Fibroblast of skin of scalp (primary cell): Measurements from ENCODE around the gene RNF207.
"Not testable (repeated sequence)": the region's sequence is repeated elsewhere in the genome, so short reads cannot be mapped to it uniquely, and the experiment has no call there.

Source experiments
- DNase-seq: peaks from one replicate; pipeline ENCODE4 v3.0.0-alpha.2; 2013

Gene RNF207

DNA sequence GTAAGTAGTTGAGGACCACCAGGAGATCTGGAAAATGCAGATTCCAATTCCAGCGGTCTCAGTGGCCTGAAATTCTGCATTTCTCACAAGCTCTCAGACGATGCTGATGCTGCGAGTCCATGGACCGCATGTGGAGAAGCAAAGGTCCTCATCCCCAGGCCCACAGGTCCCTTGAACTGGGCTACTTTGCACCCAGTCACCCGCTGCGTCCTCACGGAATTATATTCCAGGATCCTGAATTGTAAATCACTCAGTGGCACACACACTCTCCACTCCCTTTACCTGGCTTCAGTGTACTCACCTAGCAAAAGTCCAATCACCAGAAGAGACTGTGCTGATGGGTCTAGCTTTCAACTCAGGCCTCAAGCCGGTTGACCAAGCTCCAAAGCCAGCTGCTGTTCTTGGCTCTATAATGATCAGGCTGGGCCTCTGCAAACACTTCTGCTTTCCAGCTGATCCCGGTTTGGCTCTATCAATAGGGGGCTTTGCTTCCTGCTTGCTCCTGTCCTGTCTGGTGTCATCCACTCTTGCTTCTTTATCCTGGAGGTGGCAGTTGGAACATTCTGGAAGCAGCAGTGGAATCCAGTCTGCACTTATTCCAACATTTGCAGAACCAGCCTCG is 5.6 kb upstream of the RNF207 start:
- no peak for DNase-seq

DNA sequence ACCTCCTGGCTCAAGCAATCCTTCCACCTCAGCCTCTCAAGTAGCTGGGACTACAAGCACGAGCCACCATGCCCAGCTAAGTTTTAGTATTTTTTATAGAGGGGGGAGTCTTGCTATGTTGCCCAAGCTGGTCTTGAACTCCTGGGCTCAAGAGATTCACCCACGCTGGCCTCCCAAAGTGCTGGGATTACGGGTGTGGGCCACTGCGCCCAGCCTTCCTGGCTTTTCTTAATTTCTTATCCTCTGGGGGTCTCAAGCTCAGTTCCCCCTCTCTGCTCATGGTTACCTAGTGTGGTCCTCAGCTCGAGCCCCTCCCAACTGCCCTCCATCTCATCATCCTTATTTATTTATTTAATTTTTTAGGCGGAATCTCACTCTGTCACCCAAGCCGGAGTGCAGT is 3.7 kb upstream of the RNF207 start:
- DNase-seq: no peak

DNA sequence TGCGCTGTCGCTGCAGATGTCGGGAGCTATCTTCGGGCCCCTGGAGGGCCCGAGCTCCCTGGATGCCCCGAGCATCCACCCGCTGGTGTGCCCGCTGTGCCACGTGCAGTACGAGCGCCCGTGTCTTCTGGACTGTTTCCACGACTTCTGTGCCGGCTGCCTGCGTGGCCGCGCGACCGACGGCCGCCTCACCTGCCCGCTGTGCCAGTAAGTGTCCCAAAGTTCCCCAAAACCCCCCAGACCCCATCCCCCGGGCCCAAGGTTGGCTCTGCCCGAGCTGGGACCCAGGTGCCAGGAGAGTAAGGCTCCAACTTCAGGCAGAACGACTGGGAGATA is 569 bp downstream of the RNF207 start:
- DNase-seq: no peak

DNA sequence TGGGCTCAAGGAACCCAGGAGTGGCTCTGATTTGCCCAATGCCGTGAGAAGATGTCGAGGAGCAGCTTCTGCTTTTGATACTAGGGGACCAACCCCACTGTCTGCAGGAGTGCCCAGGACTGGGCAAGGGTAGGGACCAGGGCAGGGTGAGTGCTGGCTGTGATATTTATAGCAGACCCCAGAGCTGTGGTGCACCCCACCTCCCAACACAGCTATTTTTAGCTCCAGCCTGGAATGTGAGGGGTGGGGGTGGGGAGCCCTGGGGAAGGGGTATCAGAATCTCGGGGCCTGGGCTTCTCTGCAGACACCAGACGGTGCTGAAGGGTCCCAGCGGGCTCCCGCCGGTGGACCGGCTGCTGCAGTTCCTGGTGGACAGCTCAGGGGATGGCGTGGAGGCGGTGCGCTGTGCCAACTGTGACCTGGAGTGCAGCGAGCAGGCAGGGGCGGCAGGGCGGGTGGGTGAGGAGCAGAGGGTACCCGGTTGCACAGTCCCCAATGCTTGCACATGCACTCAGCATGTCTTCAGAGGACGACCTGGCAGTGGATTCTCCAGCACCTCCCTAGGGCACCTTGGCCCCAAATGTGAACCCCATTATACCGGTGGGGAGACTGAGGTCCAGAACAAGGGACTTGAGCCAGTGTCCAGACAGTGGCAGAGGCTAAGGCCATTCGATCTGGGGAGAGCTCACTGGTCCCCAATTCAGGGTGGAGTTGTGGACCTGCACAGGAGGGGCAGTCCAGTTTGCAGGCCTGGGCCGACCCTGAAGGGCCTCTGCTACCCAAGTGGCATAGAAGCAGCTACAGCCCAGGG is 1.4 kb downstream of the RNF207 start:
- no peak for DNase-seq

DNA sequence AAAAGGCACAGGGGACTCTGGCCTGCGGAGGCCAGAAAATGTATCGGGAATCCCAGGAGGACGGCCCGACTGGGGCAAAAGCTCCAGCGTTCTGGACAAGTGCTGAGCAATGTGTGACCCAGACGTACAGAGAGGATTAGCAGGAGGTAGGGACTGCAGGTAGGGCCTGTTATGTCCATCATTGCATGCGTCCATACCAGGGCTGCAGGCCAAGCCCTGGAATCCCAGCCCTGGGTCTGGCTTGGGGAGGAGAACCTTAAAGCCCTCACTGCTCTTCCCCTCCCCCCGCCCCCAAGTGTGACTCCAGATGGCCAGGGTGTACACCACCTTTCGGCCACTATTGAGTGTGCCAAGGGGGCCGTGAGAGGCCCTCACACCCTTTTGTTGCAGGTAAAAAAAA is 2.0 kb downstream of the RNF207 start:
- no peak for DNase-seq

DNA sequence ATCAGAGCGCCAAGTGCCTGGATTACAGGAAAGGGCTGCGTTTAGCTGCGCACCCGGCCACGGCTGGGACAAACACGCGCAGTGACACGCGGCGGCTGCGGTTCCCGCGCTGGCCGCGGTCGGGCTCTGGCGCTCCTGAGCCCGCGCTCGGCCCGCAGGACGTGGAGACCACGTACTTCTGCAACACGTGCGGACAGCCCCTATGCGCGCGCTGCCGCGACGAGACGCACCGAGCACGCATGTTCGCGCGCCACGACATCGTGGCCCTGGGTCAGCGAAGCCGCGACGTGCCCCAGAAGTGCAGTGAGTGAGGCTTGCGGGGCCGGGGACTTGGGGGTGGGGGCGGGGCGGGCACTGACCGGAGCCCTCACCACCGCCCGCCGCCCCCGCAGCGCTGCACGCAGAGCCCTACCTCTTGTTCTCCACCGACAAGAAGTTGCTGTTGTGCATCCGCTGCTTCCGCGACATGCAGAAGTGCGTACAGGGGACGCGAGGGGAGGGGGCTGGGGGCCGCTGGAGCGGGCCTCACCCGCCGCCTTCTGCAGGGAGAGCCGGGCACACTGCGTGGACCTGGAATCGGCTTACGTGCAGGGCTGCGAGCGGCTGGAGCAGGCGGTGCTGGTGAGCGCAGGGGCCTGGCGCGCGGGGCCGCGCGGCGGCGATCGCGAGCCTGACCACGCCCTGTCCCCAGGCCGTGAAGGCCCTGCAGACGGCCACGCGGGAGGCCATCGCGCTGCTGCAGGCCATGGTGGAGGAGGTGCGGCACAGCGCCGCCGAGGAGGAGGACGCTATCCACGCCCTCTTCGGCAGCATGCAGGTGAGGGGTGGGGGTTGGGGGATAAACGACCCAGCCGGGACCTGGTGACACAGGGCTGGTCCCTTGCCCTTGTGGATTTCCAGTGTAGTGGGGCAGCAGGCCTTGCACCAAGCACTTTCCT is 3.1 kb downstream of the RNF207 start:
- DNase-seq: peak; percentile 57

DNA sequence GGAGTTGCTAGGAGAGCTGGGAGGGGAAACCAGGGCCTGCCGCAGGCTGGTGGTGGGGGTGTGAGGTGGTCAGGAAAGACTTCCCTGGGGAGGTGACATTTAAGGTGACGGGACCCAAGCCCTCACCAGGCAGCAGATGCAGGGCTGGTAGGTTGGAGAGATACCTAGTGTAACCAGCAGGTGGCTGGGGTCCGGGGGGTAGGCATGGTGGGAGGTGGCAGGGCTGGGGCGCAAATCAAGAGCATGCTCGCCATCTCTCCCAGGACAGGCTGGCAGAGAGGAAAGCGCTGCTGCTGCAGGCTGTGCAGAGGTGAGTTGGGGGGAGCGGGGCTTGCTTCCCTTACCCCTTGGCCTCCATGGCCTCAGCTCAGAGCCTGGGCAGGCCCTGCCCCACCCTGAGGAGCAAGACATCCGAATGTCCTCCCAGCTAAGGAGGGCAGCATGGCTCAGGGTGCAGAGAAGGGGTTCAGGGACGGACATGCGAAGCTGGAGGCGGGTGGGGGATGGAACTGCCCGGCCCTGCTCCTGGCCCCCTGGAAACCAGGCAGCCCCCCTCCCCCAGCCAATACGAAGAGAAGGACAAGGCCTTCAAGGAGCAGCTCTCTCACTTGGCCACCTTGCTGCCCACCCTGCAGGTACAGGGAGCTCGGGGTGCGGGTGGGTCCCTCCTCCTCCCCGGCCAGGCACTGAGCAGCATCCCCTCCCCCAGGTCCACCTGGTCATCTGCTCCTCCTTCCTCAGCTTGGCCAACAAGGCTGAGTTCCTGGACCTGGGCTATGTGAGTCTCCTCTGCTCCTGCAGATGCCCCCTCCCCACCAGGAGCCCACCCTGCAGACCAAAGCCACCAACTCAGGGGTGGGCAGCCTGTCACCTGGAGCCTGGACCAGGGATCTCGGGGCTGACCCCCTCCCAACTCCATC is 4.0 kb downstream of the RNF207 start:
- DNase-seq: no peak

DNA sequence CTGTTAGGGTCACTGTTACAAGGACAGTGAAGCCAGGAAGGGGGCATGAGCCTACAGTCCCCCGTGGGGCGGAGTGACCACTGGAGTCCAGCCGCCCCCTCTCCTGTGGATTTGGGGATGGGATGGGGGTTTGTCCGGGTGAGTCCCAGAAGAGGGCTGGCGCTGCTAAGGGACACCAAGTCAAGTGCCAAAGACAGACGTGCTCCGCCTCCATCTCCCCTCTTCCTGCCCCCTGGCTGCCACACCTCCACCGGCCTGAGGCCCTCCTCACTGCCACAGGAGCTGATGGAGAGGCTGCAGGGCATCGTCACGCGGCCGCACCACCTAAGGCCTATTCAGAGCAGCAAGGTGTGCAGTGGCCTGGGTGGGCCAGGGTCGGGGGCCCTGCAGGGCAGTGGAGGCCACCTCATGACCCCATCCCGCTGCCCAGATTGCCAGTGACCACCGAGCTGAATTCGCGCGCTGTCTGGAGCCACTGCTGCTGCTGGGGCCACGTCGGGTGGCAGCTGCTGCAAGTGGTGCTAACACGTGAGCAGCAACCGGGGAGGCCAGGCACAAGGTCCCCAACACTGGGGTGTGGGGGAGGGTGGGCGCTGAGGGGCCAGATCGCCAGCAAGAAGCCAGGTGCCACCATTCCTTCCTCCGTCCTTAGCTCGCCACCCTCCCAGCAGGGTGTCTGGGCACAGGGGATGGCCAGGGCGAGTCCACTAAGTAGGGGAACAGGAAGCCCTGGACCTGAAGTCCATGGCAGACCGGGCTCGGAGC is 4.9 kb downstream of the RNF207 start:
- DNase-seq: no peak

DNA sequence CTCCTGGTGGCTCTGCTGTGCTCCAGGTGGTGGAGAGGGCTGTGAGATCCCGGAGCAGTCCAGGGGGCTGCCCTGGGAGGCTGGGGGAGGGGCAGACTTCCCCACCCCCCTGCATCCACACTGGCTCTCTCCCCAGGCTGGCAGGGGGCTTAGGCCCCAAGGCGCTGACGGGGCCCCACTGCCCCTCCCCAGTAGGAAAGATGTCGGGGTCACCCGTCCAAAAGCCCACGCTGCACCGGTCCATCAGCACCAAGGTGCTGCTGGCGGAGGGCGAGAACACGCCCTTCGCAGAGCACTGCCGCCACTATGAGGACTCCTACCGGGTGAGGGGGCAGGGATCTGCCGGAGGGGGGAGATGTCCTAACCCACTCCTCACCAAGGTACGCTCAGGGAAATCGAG is 5.8 kb downstream of the RNF207 start:
- no peak for DNase-seq

DNA sequence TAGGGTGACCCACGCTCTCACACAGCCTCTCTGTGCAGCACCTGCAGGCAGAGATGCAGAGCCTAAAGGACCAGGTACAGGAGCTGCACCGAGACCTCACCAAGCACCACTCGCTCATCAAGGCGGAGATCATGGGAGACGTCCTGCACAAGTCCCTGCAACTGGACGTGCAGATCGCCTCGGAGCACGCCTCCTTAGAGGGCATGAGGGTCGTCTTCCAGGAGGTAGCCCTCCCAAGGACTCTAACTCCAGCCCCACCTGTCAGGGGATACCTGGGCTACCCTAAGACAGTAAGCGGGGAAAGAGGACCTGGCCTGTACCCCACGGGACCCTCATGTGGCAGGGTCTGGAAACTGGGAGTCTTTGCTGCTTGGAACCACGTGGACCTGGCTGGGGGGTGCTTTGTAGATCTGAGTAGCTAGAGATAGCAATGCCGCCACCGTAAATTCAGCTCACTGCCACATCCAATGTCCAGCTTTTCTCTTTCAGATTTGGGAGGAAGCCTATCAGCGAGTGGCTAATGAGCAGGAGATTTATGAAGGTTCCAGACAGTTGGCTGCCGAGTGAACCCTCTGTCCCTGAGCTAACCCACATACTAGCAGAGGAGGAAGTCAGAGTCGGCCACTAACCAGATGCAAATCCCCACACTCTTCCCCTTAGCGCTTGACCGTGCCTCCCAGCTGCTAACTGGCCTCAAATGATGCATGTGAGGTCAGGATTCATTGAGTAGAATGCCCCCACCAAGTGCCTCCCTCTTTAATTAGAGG is 6.5 kb downstream of the RNF207 start:
- no peak for DNase-seq

DNA sequence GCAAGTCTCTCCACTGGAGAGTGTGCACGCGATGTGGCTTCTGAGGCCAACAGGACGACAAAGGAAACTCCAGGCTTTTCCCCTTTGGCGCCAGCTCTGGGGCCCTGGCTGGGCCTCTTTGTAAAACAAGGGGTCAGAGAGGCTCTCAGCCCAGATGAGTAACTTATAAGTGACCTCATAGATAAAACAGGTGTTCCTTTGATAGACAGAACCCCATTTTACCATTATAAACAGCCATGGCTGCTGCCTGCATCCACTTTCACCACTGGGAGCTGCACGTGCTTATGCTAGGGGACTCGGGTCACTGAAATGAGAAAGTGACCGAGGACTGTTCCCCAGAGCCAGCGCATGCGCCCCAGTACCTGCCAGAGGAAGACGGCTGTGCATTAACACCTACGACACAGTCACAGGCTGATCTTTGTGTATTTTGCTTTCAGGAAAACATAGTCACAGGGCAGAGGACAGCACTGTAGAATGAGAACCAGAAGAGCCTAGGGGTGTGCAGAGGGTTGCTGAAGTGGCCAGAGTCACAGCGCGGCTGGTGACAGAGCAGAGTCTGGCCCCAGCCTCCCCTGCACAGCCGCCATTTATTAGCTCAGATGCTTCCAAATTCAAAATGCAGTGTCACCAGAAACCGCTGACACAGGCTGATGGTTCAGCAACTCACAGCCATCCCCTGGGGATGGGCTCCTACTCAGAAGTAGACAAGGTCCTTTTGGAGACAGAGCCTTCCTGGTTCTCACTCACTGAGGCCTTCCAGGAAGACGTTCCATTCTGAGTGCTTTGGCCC is 12.7 kb downstream of the RNF207 start:
- no peak for DNase-seq

DNA sequence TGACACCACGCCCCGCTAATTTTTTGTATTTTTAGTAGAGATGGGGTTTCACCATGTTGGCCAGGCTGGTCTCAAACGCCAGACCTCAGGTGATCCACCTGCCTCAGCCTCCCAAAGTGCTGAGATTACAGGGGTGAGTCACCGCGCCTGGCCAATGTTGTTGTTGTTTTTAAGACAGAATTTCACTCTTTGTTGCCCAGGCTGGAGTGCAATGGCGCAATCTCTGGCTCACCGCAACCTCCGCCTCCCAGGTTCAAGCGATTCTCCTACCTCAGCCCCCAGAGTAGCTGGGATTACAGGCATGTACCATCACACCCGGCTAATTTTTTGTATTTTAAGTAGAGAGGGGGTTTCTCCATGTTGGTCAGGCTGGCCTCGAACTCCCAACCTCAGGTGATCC is 13.7 kb downstream of the RNF207 start:
- not testable (repeated sequence) for DNase-seq

DNA sequence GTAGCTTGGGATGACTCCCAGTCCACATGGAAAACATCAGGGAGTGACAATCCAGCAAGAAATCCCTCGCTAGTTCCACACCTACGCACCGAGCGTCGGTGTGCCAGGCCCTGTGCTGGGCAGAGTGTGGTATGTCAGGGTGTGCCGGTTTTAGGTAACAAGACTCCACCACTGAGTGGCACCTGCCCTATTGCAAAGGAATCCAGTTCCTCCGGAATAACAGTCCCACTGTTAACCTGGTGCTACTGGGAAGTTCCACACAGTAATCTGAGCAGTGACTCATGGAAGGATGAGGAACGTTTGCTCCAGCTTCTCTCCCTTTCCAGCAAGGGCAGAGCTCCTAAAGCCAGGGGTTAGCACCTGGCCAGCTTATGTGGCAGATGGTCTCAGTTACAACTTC is 14.3 kb downstream of the RNF207 start:
- DNase-seq: no peak

DNA sequence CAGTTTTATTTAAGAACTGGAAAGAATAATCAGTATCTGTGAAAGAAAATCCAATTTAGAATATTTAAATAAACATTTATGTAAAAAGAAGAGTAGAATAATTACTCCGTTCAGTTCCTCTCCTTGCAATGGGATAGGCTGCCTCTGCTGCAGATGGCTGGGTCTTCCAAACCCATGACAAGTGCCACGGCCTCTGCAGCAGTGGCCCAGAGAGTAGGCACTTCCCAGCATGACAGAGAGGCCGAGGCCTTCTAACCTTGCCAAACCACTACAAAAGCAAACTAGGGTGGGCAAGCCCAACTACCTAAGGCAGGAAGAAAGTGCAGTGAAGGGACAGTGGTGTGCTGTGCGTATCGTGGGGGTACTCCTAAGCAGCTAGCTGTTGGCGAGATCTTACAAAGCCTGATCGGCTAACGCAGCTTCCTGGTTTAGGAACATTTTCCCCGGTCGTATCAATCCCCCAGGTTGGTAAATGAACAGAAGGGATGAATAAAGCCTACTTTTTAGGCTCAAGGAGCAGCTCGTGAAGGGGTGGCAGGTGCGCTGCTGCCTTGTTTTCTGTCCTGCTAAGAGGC is 15.4 kb downstream of the RNF207 start:
- DNase-seq: no peak

DNA sequence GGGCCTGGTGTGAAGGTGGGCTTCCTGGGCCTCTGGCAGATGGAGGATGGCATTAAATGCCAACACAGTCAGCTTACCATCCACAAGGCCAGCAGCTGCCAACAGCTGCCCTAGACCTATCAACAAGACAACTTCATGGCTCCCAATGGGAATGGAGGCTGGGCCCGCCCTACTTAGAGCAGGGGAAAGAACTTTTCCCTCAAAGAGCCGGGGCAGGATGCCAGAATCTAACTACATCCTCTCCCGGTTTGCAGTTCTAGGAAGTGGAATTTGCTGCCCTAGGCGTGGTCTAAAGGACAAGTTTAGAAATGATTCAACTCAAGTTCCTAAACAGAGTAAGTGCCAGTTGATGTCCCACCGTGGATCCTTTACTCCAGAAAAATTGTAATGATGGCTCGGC is 16.7 kb downstream of the RNF207 start:
- peak; percentile 57 for DNase-seq

DNA sequence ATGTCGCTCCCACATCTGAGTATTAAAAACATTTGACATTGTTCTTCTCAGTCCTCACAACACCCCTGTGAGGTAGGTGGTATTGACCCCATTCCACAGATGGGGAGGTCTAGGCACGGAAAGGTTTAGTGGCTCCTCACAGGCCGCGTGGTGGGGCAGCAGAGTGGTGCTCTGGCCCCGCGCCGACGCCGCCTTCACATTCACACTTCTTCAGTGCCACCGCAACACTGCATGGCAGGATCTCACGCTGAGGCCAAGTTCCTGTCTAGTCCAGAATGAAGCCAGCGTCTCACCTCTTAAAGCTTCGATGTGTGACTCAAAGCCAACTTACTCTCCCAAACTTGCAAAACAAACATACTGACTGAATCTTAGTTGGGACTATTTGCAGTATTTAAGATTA is 17.7 kb downstream of the RNF207 start:
- DNase-seq: no peak

DNA sequence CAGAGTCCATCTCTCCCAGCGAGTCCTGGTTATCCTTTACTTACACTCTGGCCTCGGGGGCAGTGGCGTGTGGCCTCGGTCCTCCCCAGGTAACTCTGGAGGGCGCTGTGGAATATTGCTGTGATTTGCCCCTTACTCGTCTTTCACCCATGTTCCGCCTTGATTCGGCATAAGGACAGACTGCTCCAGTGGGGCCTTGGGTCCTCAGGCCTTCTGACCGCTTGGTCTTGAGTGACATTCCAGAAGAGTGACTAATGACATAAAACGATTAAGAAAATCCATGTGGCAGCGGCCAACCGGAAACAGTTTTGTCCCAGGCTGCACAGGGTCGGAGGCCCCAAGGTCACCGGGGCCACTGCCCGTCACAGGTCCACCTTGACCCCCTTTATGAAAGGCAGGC is 18.8 kb downstream of the RNF207 start:
- DNase-seq: no peak

DNA sequence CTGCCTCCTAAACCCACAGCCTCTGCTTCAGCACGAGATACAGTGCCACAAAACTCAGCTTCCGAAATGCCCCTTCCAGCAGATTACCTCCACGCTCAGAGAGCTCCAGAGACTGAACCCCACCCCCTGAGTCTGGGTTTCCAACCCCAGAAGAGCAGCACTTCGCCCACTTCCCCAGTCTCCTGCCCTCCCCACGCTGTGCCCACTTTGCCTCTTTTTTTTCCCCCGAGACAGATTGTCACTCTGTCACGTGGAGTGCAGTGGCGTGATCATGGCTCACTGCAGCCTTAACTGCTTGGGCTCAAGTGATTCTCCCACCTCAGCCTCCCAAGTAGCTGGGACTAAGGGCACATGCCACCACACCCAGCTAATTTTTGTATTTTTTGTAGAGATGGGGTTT is 19.7 kb downstream of the RNF207 start:
- DNase-seq: no peak

DNA sequence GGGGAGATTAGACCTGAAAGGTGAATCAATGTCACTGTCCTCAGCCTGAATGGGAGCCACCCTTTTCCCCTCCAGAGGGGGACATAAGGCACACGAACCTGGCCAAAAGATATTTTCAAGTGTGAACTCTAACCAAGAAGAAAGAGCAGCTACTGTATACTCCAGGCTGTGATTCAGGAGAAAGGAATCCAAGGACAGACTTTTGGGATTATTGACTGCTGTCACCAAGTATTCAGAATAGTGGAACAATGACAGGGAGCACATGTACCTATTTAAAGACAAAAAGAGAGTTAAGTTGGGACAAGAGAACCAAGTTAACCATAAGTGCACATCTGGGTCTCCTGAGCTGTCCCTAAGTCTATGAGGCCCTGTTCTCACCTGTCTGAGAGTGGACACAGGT is 27.5 kb downstream of the RNF207 start:
- no peak for DNase-seq
